Suprapubic skin (tissue), 4 donors: ENCODE measurements around the gene CNGB1. TPM values are rescaled to one million over a fixed set of nuclear protein-coding genes. Genes with fewer than 3 reads are reported as not detected.

Experiments
- DNase-seq, 2 donors: peaks; one replicate each; pipeline ENCODE4 v3.0.0-alpha.2; 2019; ENCODE audit warnings: low spot score in 2 of 2
- H3K27ac ChIP-seq: fragments of 200-600 bp; sonication (generic); one replicate; pipeline ENCODE4 v1.5.1; 2019
- H3K27me3 ChIP-seq: fragments of 200-600 bp; sonication (generic); one replicate; pipeline ENCODE4 v1.5.1; 2019
- H3K36me3 ChIP-seq: fragments of 200-600 bp; sonication (generic); one replicate; pipeline ENCODE4 v1.5.1; 2019
- H3K4me1 ChIP-seq: fragments of 200-600 bp; sonication (generic); one replicate; pipeline ENCODE4 v1.5.1; 2019
- H3K4me3 ChIP-seq: fragments of 200-600 bp; sonication (generic); one replicate; pipeline ENCODE4 v1.5.1; 2019; ENCODE audit warnings: mild to moderate bottlenecking
- H3K9me3 ChIP-seq: fragments of 200-600 bp; sonication (generic); one replicate; pipeline ENCODE4 v1.5.1; 2019
- CTCF ChIP-seq, 2 donors: fragments of 200-600 bp in 1 of 2; fragments of 450-650 bp in 1 of 2; sonication (generic) in 1 of 2; IDR thresholded peaks; one replicate each; pipeline ENCODE4 v1.5.1; 2016 to 2019; ENCODE audit warnings: antibody characterized with exemption in 2 of 2, mild to moderate bottlenecking in 1 of 2, moderate library complexity in 1 of 2
- EP300 ChIP-seq: sonication (generic); formaldehyde crosslinking; IDR thresholded peaks from one replicate; pipeline ENCODE4 v1.6.1; 2017; ENCODE audit warnings: antibody characterized with exemption
- POLR2A ChIP-seq, 2 donors: fragments of 450-650 bp; IDR thresholded peaks; one replicate each; pipeline ENCODE4 v1.6.1; 2017; ENCODE audit warnings: antibody characterized with exemption in 2 of 2, mild to moderate bottlenecking in 2 of 2, moderate library complexity in 2 of 2
- POLR2AphosphoS5 ChIP-seq, 3 donors: sonication (generic); formaldehyde crosslinking; IDR thresholded peaks; one replicate each; pipeline ENCODE4 v1.6.1; 2017; ENCODE audit warnings: antibody characterized with exemption in 3 of 3
- WGBS: methylation state at CpG from one replicate; pipeline ENCODE4 v1.1.5; 2018; 5-methylcytosine and 5-hydroxymethylcytosine counted together
- total RNA-seq, 4 donors: library from RNA; depleted of rRNA; stranded (reverse); fragments of >200 nt; gene quantifications; one replicate each; pipeline ENCODE4 v1.1.0, GENCODE V29; 2016

Gene CNGB1
- total RNA-seq, 4 donors from 2014 or later: 0.08 TPM; not detected in 3

DNA sequence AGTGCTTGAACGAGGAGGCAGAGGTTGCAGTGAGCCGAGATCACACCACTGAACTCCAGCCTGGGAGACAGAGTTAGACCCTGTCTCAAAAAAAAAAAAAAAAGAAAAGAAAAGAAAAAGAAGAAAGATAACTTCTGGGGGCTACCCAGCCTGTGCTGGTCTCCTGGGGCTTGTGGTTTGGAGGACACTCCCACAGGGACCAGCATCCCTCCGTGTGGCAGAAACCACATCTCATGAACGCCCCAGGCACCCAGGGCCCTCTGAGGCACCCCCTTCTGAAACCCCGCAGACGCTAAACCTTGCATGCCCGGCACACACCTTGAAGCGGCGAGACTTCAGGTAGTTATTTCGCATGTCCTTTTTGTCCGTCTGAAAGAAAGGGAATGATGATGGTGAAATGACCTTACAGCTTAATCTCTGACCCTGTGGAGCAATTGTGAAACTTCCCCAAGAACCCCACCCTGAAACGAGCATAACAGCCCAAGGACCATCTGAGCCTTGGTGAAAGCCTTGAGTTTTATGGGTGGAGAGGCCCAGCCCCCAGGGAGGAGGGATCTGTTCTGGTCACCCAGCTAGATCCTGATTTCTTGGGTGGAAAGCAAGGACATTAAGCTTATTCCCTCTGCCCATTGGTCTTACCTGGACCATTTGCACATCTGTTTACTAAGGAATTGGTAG is 55.0 kb downstream of the CNGB1 start:
- Histone ChIP-seq H3K36me3 (no peaks in the 10 kb centered on the region), H3K9me3 (no peaks in the 10 kb centered on the region), H3K4me3 (no peak overlapping the region), H3K4me1 (peaks cover 4% of the 10 kb centered on the region), H3K27ac (no peak overlapping the region), H3K27me3 (no peaks in the 10 kb centered on the region)
- TF ChIP-seq POLR2AphosphoS5 (IDR thresholded peaks at IDR 0.05) (no peak), POLR2A (IDR thresholded peaks at IDR 0.05) (no peak), EP300 (no peak), CTCF (IDR thresholded peaks at IDR 0.05) (no peak)
- 76% methylated on average over 12 of the region's 12 CpGs for WGBS
- DNase-seq: no peak

GRCh38 chr16:57915267-57915666 is 55.7 kb downstream of the CNGB1 start:
- no peaks in the 10 kb centered on the region for H3K36me3 ChIP-seq
- H3K4me3 ChIP-seq: no peak overlapping the region
- no peaks in the 10 kb centered on the region for H3K27me3 ChIP-seq
- H3K4me1 ChIP-seq: peaks cover 4% of the 10 kb centered on the region
- H3K27ac ChIP-seq: no peak overlapping the region
- TF ChIP-seq CTCF (IDR thresholded peaks at IDR 0.05): no peak
- TF ChIP-seq POLR2A (IDR thresholded peaks at IDR 0.05): no peak
- no peak for TF ChIP-seq EP300
- TF ChIP-seq POLR2AphosphoS5 (IDR thresholded peaks at IDR 0.05): no peak
- no peaks in the 10 kb centered on the region for H3K9me3 ChIP-seq
- DNase-seq: no peak
- WGBS: 74% methylated on average over 9 of the region's 9 CpGs

GRCh38 chr16:57914244-57915173 is 56.4 kb downstream of the CNGB1 start:
- Histone ChIP-seq H3K4me3 (no peak overlapping the region), H3K9me3 (no peaks in the 10 kb centered on the region), H3K36me3 (no peaks in the 10 kb centered on the region), H3K27me3 (no peaks in the 10 kb centered on the region), H3K27ac (no peak overlapping the region), H3K4me1 (peaks cover 4% of the 10 kb centered on the region)
- DNase-seq: no peak
- WGBS: 79% methylated on average over 7 of the region's 9 CpGs
- TF ChIP-seq CTCF (IDR thresholded peaks at IDR 0.05) (no peak), POLR2A (IDR thresholded peaks at IDR 0.05) (no peak), EP300 (no peak), POLR2AphosphoS5 (IDR thresholded peaks at IDR 0.05) (no peak)

DNA sequence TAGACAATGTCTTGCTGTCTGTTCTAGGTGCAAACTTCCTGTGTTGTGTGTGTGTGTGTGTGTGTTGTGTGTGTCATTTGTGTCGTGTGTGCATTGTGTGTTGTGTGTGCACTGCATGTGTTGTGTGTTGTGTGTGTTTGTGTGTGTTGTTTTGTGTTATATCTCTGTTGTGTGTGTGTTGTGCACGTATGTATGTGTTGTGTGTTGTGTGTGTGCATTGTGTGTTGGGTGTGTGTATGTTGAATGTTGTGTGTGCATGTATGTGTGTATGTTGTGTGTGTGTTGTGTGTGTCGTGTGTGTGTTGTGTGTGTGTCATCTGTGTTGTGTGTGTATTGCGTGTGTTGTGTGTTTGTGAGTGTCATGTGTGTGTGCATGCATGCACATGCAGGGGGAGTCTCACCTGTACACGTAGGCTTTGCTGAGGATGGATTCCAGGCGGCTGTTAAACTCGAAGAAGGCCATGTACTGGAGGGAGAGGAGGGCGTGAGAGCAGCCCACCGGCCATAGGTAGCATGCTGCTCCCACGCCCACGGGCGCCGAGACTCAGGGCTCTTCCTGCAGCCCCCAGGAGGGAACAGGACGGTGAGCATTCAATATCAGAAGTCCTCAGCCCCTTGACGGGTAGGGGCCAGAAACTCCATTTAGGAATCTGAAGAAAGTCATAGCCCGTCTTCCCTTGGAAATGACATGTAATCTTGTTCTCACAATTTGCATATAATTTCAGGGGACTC is 58.2 kb downstream of the CNGB1 start:
- 81% methylated on average over 16 of the region's 16 CpGs for WGBS

More for the DNA sequence above, 58.2 kb downstream of the CNGB1 start:
- no peak for DNase-seq
- H3K9me3 ChIP-seq: no peaks in the 10 kb centered on the region
- peaks cover 4% of the 10 kb centered on the region for H3K4me1 ChIP-seq
- no peaks in the 10 kb centered on the region for H3K27me3 ChIP-seq
- no peaks in the 10 kb centered on the region for H3K36me3 ChIP-seq
- no peak for TF ChIP-seq POLR2A (IDR thresholded peaks at IDR 0.05)
- no peak for TF ChIP-seq CTCF (IDR thresholded peaks at IDR 0.05)
- TF ChIP-seq POLR2AphosphoS5 (IDR thresholded peaks at IDR 0.05): no peak
- TF ChIP-seq EP300: no peak
- H3K27ac ChIP-seq: no peak overlapping the region
- no peak overlapping the region for H3K4me3 ChIP-seq
